GM19324 (cell line): ENCODE measurements around the gene TMEM218.
"Not testable (repeated sequence)": the region's sequence is repeated elsewhere in the genome, so short reads cannot be mapped to it uniquely, and the experiment has no call there.

Experiments
- ATAC-seq: cut with Tn5 transposase; IDR thresholded peaks from one replicate; pipeline ENCODE4 v1.9.1; 2021; ENCODE audit warnings: mild to moderate bottlenecking, moderate library complexity; ENCODE audit not compliant: unreplicated experiment, low FRiP score

TMEM218 gene

DNA sequence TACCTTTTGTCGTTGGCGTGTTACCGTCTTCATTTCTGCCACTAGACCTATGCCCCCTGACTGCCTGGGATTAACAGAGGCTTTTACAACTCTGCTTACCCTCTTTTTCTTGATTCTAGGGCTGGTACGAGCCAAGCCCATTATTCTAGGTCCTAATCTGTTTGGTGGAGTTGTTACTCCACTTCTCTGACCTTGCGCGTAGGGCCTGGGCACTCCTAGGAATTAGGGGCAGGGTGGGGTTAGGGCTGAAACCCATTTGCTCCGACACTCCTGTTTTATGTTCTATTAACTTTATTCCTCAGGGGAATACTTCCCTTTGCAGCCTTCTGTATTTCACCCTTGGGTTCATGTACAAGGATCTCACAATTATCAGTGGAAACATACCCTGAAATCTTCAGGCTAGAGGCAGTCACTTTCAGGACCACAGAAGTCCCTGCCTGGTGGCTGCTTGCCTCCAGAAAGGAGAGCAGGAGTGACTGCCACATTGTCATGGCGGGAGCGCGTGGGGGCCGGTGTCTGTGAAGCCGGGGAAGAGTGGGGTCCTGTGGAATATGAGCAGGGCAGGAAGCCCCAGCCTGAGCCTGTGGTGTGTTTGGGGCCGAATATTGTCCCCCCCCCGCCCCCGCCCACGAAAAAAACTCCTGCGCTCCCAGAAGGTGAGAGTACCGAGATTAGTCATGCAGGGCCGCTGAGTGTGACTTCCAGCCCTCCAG is 49.1 kb downstream of the TMEM218 start:
- ATAC-seq = no peak

DNA sequence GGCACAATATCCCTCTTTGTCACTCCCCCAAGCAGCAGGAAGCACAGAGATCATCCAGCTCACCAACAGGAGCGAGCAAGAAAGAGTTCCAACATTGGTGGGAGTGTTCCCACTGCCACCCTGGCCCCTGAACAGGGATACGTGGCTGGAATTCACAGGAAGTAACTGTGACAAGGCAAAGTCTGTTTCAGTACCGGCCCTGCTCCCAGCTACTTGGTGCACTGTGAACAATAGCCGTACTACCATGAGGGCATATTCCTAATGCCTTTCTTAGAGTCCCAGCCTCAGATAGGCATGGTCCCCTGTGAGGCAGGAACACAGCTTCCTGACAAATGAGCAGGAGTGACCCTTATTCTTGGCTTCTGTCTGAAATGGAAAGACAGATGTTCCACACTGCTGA is 50.1 kb downstream of the TMEM218 start:
- ATAC-seq = no peak

DNA sequence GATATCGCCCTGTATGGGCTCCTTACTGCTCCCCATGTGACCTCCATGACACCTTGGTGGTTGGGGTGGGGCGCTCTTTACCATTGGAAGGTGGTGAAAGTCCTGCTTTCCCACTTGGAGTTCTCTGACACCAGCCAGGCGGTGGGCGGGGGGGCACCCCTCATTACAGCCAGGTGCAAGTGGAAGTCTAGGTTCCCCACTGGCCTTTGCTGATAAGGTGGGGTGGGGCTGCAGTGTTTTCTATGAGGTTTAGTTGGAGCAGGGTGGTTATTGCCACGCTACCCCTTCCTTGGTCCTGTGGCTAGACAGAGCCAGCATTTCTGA is 53.8 kb downstream of the TMEM218 start:
- ATAC-seq = no peak

DNA sequence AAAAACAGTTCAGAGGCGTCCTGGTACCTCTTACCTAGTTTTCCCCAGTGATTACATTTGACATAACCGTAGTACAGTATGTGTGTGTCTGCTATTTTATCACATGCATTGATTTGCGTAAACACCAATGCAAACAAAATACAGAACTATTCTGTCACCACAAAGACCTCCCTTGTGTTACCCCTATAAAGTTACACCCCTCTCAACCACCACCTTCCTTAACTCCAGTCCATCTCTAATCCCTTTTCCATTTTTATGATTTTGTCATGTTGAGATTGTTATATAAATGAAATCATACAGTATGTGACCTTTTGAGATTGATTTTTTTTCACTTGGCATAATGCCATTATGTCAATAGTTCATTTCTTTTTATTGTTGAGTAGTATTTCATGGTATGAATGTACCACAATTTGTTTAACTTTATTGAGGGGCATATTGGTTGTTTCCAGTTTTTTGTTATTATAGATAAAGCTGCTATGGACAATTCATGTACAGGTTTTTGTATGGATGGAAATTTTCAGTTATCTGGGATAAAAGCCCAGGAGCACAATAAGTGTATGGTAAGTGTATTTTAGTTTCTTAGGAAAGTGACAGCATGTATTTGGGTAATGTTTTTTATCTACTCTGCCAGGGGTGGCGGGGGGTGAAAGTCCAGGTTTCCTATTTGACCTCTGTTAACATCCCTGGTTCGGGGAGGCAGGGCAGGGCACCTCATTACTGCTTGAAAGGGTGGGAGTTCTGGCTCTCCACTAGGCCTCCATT is 54.3 kb downstream of the TMEM218 start:
- ATAC-seq = no peak

DNA sequence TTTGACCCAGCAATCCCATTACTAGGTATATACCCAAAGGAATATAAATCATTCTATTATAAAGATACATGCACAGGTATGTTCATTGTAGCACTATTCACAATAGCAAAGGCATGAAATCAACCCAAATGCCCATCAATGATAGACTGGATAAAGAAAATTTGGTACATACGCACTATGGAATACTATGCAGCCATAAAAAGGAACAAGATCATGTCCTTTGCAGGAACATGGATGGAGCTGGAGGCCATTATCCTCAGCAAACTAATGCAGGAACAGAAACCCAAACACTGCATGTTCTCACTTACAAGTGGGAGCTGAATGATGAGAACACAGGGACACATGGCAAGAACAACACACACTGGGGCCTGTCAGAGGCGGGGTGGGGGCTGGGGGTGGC is 55.3 kb downstream of the TMEM218 start:
- ATAC-seq = not testable (repeated sequence)

DNA sequence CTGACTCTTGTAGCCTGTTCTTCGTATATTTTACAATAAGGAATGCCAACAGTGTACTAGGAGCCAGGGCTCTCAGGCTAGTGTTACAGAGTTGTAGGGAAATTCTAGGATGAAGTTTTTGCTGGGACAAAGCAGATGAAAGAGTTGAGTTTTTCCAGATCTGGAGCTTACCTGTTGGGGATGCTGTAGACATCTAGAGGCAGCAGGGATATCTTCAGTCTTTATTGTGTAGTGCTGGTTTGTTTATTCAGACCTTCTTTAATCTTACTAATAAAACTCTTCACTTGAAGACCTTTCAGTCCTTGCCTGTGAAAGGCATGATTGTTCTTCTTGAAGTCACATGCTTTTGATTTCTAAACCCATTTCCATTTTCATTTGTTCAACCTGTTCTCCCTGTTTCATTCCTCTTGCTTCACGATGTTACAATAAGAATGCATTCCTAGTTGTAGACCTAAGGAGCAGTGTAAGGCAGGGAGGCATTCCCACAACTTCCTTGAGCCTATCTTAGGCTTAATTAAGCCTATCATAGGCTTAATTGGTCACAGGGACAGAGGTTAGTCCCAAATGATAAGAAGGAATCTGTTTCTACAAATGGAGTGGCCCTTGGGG is 56.2 kb downstream of the TMEM218 start:
- ATAC-seq = no peak

DNA sequence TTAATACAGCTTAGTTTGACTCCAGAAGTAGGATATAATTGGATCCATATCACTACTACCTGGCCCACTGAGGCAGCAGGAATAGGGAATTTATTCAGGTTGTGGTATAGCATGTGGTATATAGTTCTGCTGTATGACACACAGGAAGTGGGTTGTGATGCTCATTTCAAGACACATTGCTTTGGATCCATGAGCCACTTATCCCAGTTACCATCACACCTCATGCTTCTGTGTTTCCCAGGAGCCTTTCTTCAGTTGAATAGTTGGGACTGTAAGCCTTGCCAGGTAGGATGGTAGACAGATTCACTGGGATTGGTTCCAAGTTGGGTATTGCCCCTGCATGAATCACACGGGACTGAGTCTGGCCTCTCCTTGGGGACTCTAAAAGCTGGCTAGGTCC is 58.3 kb downstream of the TMEM218 start:
- ATAC-seq = no peak

DNA sequence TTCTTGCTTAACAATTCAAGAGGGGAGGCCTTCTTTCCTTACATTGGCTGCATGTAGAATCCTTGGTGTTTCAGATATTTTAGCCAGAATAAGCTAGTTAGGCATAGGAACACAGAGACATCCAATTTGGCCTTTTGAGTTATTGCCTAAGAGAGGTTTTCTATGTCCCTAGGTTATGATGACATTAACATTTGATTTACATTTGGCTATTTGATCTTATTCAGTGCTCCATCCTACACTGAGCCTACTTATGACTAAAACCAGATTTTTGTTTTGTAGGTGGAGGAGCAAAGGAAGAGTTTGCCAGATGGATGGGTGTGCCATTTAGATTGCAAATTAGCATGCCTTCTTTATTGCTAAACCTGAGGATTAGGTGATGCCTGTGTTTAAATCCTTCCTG is 59.4 kb downstream of the TMEM218 start:
- no peak for ATAC-seq

DNA sequence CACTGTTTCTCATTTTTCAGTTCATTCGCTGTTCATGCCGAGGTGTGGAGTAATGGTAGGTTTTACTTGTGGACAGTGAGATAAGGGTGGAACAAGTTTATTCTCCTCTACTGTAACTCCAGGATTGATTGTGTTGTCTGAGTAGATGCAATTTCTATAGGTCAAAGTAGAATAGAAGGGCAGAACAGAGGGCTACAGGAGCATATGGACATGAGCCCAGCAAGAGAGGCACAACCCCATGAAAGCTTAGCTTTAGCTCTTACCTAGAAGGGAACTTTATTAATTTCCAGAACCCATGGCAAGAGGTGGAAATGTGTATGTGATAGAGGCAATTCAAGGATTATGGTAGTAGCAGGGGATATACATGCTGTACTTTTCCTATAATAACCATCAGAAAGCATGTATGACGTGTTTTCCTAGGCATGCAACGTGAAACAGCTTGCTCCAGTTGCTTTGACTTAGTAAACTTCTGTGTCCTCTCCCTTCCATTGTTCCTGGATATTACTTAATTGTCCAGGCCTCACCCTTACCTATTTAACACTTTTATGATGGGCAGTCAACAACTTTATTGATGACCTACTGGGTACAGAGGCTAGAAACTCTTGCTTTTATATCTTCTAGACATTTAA is 62.1 kb downstream of the TMEM218 start:
- ATAC-seq = no peak
